Ectodermal cell (in vitro differentiated cells): ENCODE results near the gene SPACA4. TPM values are rescaled to one million over a fixed set of nuclear protein-coding genes. Genes with fewer than 3 reads are reported as not detected.

Experiments
- H3K27ac ChIP-seq: 2 replicates; pipeline ENCODE4 v1.7.0; 2013; ENCODE audit warnings: mild to moderate bottlenecking, low read depth, low read length; ENCODE audit not compliant: insufficient read depth, poor library complexity, severe bottlenecking
- H3K27me3 ChIP-seq: 2 replicates; pipeline ENCODE4 v1.7.0; 2013; ENCODE audit warnings: mild to moderate bottlenecking, low read length; ENCODE audit not compliant: insufficient read depth, control insufficient read depth, poor library complexity, severe bottlenecking
- H3K36me3 ChIP-seq: one replicate; pipeline ENCODE4 v1.7.0; 2013; ENCODE audit warnings: low read length; ENCODE audit not compliant: control insufficient read depth, insufficient read depth
- H3K4me1 ChIP-seq: one replicate; pipeline ENCODE4 v1.7.0; 2013; ENCODE audit warnings: low read length; ENCODE audit not compliant: control insufficient read depth, insufficient read depth
- H3K4me3 ChIP-seq: 2 replicates; pipeline ENCODE4 v1.7.0; 2013; ENCODE audit warnings: low read depth, low read length, control low read depth; ENCODE audit not compliant: insufficient read depth
- H3K9me3 ChIP-seq: 2 replicates; pipeline ENCODE4 v1.7.0; 2013; ENCODE audit warnings: mild to moderate bottlenecking, low read length, moderate library complexity; ENCODE audit not compliant: control insufficient read depth
- WGBS, 2 experiments: methylation state at CpG; one replicate each; pipeline ENCODE4 v1.1.7; 2013; ENCODE audit warnings: missing lambda C conversion rate in 2 of 2; 5-methylcytosine and 5-hydroxymethylcytosine counted together
- polyA plus RNA-seq, 4 experiments: library from polyadenylated mRNA; stranded (reverse); fragments of 50-300 nt; gene quantifications; one replicate each; pipeline ENCODE4 v1.2.3, GENCODE V29; 2013

The SPACA4 gene, protein sequence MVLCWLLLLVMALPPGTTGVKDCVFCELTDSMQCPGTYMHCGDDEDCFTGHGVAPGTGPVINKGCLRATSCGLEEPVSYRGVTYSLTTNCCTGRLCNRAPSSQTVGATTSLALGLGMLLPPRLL
- not detected for polyA plus RNA-seq (2013, experiment 1 of 4)
- polyA plus RNA-seq (2013, experiment 2 of 4): not detected
- polyA plus RNA-seq (2013, experiment 3 of 4): not detected
- not detected for polyA plus RNA-seq (2013, experiment 4 of 4)

DNA sequence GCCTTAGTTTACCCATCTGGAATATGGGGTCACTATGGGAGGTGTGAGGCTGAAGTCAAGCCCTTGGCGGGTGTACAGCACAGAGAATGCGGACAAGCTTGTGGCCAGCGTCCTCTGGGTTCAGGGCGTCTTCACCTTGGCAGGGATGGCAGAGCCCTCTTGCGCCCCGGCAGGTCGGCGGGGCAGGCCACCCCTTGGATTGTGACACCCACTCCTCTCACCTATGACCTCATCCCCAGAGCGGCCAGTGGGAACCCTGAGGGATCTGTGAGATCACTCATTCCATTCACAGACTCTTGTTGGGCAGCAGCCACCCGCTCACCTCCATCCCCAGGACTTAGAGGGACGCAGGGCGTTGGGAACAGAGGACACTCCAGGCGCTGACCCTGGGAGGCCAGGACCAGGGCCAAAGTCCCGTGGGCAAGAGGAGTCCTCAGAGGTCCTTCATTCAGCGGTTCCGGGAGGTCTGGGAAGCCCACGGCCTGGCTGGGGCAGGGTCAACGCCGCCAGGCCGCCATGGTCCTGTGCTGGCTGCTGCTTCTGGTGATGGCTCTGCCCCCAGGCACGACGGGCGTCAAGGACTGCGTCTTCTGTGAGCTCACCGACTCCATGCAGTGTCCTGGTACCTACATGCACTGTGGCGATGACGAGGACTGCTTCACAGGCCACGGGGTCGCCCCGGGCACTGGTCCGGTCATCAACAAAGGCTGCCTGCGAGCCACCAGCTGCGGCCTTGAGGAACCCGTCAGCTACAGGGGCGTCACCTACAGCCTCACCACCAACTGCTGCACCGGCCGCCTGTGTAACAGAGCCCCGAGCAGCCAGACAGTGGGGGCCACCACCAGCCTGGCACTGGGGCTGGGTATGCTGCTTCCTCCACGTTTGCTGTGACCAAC is at the start of gene SPACA4:
SPACA4 (plus strand) TSS at position 280 of the 896 bp plus-strand sequence; CDS start at position 517, 237 bp downstream.
- H3K4me1 ChIP-seq: no peaks in the 10 kb centered on the region
- no peaks in the 10 kb centered on the region for H3K27me3 ChIP-seq
- no peak within 1 kb of the TSS for H3K27ac ChIP-seq
- H3K36me3 ChIP-seq: no peaks in the 10 kb centered on the region
- 93 to 96% methylated on average over 39 of the region's 39 CpGs for WGBS, 2 experiments
- no peak within 1 kb of the TSS for H3K4me3 ChIP-seq
- no peaks in the 10 kb centered on the region for H3K9me3 ChIP-seq

DNA sequence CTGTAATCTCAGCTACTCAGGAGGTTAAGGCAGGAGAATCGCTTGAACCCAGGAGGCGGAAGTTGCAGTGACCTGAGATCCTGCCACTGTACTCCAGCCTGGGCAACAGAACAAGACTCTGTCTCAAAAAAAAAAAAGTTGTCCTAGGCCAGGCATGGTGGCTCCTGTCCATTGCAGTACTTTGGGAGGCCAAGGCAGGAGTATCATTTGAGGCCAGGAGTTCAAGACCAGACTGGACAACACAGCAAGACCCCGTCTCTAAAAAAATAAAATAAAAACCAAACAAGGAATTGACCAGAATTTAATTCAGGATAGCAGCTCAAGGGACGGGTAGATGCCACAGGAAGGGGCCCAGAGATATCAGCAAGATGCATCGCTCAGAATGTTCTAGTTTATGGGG is 49.7 kb upstream of the SPACA4 start:
- Histone ChIP-seq H3K4me3 (no peak overlapping the region), H3K36me3 (no peaks in the 10 kb centered on the region), H3K27ac (no peak overlapping the region), H3K27me3 (no peaks in the 10 kb centered on the region), H3K4me1 (no peaks in the 10 kb centered on the region), H3K9me3 (no peaks in the 10 kb centered on the region)
- 94 to 96% methylated on average over 5 of the region's 5 CpGs for WGBS, 2 experiments

DNA sequence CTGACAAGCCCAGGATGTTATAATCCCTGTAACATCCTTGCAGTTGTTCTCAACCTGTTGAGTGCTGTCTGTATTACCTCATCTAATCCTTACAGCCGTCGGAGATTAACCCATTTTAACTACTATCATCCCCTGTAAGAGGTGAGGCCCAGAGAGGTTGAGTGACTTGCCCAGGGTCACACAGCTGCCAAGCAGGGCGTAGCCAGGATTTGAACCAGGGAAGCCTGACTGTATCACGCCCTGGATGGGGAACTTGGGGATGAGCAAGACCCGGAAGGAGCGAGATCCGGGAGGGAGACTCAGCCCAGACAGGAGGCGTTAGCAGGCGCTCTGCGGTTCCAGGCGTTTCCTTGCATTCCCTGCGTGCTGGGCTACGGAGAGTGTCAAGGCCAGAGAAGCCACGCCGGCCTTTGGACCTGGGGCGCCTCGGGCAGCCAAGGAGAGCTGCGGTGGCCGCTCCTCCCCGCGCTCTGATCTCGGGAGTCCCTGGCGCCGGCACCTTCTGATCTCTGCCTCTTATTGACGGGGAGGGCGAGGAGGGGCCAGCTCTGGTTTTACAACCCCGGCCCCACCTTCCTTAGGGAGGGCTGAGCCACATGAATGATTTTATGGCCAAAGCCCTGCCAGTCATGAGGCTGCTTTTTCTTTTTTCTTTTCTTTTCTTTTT is 48.4 kb upstream of the SPACA4 start:
- no peak overlapping the region for H3K27ac ChIP-seq
- no peak overlapping the region for H3K4me3 ChIP-seq
- WGBS, 2 experiments: 49 to 50% methylated on average over 27 of the region's 27 CpGs
- H3K27me3 ChIP-seq: no peaks in the 10 kb centered on the region
- no peaks in the 10 kb centered on the region for H3K36me3 ChIP-seq
- no peaks in the 10 kb centered on the region for H3K4me1 ChIP-seq
- H3K9me3 ChIP-seq: no peaks in the 10 kb centered on the region

DNA sequence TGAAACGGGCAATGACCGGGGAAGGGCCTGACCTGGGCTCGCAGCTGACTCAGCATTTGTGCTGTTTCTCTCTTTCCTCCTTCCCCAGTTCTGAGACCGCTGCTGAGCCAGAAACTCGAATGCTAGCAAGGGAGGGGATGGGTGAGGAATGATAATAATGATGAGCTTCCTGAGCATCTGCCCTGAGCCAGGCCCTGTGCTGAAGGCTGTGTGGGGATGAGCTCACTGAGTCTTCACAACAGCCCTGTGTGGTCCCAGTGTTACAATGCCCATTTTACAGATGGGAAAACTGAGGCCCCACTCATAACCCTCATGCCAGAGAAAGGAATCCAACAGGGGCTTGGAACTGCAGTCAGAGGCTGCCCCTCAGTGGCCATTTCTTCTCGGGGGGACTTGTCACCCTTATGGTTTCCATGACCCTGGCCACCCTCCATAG is 46.4 kb upstream of the SPACA4 start:
- H3K4me3 ChIP-seq: no peak overlapping the region
- no peaks in the 10 kb centered on the region for H3K4me1 ChIP-seq
- H3K27ac ChIP-seq: no peak overlapping the region
- 96 to 97% methylated on average over 6 of the region's 6 CpGs for WGBS, 2 experiments
- no peaks in the 10 kb centered on the region for H3K36me3 ChIP-seq
- H3K27me3 ChIP-seq: no peaks in the 10 kb centered on the region
- no peaks in the 10 kb centered on the region for H3K9me3 ChIP-seq

DNA sequence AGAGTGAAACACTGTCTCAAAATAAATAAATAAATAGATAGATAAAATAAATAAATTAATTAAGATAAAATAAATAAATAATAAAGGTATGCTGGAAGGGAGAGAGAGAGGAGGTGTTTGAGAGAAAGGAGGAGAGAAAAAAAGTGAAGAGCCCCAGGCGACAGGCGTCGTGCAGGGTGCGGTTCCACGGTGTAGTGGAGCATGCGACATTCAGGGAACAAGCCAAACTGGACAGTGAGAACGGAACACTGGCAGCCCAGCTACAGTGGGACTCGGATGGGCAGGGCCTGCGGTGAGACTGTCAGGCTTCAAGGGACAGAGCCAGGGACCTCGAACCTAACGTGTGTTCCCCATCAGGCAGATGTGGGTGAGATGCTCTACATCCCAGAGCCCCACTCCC is 45.1 kb upstream of the SPACA4 start:
- no peaks in the 10 kb centered on the region for H3K4me1 ChIP-seq
- WGBS, 2 experiments: 89 to 93% methylated on average over 11 of the region's 11 CpGs

DNA sequence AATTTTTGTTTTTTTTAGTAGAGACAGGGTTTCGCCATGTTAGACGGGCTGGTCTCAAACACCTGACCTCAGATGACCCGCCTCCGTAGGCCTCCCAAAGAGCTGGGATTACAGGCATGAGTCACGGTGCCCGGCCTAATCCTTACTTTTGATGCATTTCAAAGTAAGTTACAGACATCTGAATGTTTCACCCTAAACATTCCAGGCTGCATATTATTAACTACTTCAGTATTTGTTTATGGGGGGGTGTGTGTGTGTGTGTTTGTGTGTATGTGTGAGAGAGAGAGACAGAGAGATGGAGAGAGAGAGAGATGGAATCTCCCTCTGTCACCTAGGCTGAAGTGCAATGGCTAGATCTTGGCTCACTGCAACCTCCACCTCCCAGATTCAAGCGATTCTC is 41.5 kb upstream of the SPACA4 start:
- WGBS, 2 experiments: 82 to 89% methylated on average over 7 of the region's 7 CpGs
- Histone ChIP-seq H3K9me3 (no peaks in the 10 kb centered on the region), H3K4me1 (peaks cover 6% of the 10 kb centered on the region), H3K27me3 (peaks cover 13% of the 10 kb centered on the region), H3K36me3 (no peaks in the 10 kb centered on the region), H3K4me3 (no peak overlapping the region), H3K27ac (no peak overlapping the region)

More for the DNA sequence above, 45.1 kb upstream of the SPACA4 start:
- Histone ChIP-seq H3K36me3 (no peaks in the 10 kb centered on the region), H3K27ac (no peak overlapping the region), H3K27me3 (no peaks in the 10 kb centered on the region), H3K9me3 (no peaks in the 10 kb centered on the region), H3K4me3 (no peak overlapping the region)

DNA sequence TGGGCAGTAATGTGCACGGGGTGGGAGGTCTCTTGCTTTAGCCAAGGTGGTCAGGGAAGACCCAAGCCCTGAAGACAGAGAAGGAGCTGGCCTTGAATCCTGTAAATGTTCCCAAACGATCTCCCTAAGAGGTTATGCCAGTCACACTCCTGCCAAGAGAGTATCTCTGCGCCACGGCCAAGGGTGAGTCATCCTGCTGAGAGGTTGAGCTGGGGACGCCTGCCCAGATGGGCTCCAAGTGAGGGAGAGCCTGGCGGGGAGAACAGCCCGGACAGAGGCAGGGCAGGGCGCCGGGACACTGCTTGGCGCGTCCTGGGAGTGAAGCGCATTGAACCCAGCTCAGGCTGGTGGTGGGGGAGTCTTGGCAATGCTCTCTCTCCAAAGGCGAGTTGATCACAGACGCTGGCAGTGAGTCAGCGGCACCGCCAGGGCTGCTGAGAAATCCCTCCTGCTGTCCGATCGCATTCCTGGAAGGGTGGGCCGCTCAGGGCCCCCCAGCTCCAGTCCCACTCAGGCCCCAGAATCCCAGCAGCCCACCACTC is 38.1 kb upstream of the SPACA4 start:
- H3K27me3 ChIP-seq: peaks cover 13% of the 10 kb centered on the region
- no peak overlapping the region for H3K4me3 ChIP-seq
- WGBS, 2 experiments: 21 to 22% methylated on average over 19 of the region's 19 CpGs
- no peaks in the 10 kb centered on the region for H3K36me3 ChIP-seq
- H3K9me3 ChIP-seq: no peaks in the 10 kb centered on the region
- H3K4me1 ChIP-seq: peaks cover 14% of the 10 kb centered on the region
- no peak overlapping the region for H3K27ac ChIP-seq

DNA sequence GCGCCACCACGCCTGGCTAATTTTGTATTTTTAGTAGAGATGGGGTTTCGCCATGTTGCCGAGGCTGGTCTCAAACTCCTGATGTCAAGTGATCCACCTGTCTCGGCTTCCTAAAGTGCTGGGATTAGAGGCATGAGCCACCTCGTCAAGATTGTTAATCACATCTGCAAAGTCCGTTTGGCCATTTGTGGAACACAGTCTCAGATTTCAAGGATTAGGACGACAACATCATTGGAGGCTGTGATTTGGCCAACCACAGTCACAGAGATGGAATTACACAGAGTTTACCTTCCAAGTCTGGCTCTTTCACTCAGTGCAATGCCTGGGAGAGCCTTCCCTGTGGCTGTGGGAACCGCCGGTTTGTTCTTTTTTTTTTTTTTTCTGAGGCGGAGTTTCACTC is 36.7 kb upstream of the SPACA4 start:
- no peaks in the 10 kb centered on the region for H3K9me3 ChIP-seq
- WGBS, 2 experiments: 77 to 80% methylated on average over 11 of the region's 11 CpGs
- H3K27ac ChIP-seq: no peak overlapping the region
- H3K4me3 ChIP-seq: no peak overlapping the region
- peaks cover 14% of the 10 kb centered on the region for H3K4me1 ChIP-seq
- no peaks in the 10 kb centered on the region for H3K36me3 ChIP-seq
- peaks cover 13% of the 10 kb centered on the region for H3K27me3 ChIP-seq

DNA sequence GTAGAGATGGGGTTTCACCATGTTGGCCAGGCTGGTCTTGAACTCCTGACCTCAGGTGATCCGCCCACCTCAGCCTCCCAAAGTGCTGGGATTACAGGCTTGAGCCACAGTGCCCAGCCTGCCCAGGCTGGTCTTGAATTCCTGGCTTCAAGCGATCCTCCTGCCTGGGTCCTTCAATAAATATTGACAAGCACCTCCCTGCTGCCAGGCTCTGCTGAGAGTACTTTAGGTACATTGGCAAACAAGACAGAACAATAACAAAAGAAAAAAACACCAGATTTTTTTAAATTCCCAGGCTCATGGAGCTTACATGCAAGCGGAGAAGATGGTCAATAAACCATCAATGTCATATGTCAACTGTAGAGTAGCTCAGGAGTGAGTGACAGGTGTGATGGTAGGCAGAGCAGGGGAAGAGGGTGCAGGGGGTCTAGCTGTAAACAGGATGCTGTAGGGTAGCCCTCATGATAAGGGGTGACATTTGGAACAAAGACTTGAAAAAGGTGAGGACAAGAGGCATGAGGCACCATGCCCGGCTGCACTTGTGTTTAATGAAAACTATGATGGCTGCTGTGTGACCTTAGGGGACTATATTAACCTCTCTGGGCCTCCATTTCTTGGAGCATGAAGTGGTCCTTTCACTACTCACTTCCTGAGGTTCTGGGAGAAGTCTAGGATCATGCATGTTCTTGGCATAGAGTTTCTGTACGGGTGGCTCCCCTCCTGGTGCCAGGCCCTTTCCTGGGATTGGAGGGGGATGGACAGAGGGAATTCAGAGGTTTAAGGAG is 35.0 kb upstream of the SPACA4 start:
- Histone ChIP-seq H3K4me3 (no peak overlapping the region), H3K36me3 (no peaks in the 10 kb centered on the region), H3K9me3 (no peaks in the 10 kb centered on the region), H3K27ac (no peak overlapping the region), H3K27me3 (peaks cover 13% of the 10 kb centered on the region), H3K4me1 (peaks cover 14% of the 10 kb centered on the region)
- 80 to 82% methylated on average over 5 of the region's 5 CpGs for WGBS, 2 experiments
